HG03064 (cell line): ENCODE results near the gene SGPL1.

Source experiments
- ATAC-seq: cut with Tn5 transposase; IDR thresholded peaks from one replicate; pipeline ENCODE4 v1.9.1; 2021; ENCODE audit warnings: low read depth; ENCODE audit not compliant: unreplicated experiment

The SGPL1 gene

DNA sequence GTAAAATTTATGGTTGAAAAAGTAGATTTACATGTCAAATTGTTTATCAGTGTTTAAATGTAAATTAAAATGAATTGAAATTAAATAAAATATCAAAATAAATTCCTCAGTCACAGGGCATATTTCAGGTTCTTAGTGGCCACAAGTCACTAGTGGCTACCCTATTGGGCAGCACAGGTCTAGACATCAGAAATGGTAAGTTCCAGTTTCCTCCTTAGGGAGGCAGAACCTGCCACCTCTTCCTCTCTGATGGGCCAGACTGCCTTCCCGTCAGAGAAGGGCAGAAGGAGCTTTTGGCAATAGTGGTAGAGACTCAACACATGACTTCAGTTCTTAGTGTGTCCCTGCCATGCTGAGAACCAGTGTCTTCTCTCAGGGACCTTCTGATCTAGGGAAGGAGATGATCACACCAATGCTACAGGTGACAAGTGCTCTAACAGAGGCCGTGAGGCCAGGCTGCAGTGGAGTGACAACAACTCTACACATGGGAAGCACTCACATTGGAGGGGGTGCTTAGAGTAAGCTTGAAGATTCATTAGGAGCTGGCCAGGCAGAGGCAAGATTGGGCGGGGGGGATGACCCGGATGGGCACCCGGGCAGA is 87.0 kb downstream of the SGPL1 start:
- ATAC-seq = no peak

DNA sequence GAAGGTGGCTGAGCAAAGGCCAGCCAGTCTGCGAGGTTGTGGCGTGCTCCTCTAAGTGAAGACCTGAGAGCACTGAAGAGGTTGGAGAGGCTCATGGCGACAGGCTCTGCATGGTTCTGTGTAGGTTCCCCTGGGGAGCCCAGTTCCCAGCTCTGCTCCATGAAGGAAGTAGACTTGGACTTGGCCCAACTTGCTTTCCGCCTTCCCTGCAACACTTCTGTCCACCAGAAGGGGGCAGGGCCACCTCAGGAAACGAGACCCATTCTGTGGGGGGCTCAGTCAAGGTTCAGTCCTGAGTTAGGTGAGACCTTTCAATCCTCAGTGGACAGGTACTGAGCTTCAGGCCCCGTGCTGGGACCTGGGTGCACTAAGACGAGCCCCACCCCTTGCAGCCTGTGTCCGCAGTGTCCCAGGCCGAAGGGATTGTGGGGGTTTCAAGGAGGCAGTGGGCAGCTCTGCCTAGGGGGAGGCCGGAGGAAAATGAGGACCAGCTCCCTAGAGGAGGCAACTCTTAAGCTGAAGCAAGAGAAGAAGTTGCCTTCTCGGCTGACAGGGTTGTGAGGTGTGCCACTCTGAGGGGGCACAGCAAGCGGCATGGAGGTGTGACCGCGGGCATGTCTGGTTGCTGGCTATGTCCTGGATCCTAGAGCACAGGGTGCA is 87.6 kb downstream of the SGPL1 start:
- no peak for ATAC-seq

DNA sequence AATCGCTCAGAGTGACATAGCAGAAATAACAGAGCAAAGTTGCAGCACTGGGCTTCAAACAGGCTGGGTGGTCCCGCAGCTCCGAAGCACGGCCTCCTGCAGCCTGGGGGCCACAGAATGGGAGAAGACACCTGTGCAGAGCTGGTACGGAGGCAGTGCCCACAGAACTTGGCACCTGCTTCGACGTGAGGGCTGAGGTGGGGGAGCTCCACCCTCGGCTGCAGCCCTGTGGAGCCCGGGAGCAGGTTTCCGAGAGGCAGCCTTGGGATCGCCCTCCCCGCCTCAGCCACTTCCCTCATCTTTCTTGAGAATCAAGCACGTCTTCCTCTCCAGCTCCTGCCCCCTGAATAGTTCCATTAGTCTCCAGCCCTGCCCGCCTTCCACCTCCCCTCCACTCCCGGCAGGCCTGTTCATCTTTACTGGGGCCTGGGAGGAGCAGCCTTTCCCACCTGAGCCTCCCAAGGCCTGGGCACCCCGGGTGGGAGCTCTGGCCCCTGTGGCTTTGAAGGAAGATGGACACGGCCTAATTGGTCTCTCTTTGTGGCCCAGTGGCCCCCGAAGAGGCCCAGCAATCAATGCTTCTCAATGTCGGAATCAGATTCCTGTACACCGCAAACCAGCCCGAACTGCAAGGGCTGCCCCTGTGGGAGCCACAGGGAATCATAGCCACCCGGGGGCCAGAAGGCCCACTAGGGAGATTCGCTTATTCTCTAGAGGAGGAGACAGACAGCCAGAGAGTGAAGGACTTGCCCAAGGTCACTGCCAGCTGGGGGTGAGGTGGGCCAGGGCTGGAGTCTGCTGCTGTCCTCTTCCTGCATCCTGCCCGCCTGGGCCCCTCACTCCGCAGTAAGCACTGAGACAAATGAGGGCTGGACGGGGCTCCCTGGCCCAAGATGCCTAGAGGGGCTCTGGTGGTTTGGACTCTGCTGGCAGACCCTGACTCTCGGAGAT is 89.6 kb downstream of the SGPL1 start:
- ATAC-seq = no peak

DNA sequence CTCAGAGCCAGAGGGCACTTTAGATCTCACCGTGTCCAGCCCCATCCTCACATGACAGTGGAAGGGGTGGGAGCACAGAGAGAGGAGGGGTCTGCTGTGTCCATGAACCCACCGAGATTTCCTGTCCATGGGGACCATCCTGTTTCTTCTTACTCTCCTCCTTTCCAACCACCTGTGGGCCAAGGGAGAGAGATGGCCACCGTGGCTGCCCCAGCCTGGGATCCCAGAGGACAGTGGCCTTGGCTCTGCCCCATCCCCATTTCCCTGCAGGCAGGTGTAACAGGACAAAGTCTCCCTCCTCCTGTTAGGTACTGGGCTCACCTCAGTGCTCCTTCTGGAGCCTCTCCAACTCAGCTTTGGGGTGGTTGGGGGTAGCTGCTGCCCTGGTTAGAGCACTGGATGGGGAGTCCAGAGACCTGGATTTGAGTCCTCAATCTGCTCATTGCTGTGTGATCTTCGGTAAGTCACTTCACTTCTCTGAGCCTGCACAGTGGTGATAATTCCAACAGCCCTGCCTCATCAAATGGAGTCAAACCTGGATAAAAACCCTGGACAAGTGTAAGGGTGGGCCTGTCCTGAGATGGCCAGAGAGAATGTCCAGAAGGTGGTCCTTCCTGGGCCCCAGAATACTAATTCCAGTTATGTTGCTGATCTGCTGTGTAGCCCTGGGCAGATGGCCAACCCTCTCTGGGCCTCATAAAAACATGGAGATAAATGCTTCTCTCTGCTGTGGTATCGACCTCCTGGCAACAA is 90.5 kb downstream of the SGPL1 start:
- no peak for ATAC-seq

DNA sequence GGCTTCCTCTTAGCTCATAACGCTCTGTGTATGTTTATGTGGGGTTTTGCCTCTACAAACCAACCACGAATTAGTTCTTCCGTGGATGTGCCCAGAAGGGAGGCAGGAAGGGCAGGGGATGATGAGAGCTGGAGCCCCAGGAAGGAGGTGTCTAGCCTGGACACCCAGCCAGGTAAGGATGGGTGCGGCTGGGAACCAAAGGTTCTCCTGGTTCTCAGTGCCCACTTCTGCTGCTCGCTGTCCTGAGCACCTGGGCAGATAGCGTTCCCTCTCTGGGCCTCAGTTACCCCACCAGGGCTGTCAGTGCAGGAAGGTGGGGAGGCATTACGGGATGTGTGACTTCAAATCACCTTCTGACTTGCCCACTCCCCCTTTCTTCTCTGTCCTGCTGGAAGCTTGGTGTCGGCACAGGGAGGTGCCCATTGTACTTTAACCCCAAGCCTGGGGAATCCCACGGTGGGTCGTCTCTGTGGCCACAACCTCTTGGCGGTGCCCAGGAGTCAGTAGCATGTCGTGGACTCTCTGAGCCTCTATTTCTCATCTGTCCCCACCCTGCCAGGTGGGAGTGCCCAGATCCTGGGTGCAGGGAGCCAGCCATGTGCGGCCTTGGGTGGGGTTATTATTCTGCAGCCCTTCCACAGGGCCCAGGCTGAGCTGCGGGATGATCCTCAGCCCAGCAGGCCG is 91.3 kb downstream of the SGPL1 start:
- ATAC-seq = no peak

DNA sequence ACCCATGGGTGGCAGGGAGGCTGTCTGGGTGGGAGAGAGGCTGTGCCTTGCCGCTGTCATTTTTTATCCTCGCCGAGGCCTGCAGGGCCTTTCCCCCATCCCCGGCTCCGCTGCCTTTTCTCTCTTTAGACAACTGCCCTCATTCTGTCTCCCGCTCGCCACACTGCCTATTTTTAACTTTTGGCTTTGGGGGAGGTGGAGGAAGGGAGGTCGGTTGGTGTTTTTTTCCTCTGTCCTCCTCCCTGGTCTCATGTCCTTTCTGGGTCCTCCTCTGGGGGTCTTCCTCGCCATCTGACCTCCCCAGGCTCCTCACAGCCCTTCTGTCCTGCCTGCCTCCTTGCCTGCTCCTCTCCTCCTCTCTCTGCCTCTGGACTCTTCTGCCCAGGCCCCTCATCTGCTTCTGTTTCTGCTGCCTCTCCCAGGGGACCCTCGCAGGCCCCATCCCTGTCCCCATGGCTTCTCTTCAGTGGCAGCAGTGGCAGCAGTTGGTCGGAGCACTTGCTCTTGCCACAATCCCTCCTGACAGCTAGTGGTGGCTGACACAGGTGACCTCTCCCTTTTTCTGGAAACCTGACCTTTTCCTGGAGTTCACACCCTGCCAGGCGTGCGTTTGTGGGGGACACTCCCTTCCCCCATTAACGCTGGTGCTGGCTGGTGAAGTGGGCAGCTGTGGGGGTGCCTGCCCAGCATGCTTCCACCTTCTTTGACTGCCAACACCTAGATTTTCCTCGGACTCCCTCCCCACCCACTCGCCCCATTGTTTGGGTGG is 92.1 kb downstream of the SGPL1 start:
- no peak for ATAC-seq

DNA sequence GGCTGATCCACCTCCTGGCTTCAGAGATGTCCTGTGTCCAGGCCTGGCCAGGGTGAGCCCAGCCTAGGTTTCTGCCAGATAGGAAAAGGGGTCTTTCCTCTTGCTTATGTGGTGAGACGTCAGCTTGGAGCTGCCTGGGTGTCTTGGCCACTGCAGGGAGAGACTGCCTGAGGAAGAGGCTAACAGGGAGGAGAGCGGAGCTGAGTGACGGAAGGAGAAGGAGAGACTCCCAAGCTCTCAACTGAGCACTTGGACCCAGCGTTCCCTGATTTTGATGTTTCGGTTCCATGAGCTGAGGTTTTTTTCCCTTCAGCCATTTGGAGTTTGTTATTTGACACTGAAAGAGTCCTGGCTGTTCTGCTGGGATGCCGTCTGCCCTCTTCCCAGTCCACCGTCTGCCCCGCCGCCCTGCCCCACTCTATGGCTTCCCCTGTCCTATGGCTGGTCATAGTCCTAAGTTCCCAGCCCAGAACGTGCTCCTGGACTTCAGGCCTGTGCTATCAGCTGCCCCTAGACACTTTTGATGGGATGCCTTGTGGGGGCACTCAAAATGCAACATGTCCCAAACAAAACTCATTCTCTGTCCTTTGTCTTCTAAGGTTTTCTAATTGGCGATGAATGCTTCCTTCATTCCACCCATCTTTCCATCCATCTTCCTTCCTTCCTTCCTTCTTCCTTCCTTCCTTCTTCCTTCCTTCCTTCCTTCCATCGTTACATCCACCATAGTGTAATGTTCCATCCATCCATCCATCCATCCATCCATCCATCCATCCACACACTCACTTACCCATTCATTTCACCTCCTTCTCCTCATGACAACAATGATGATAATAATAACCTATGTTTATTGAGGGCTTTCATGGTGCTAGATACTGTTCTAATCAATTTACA is 92.9 kb downstream of the SGPL1 start:
- ATAC-seq = no peak

DNA sequence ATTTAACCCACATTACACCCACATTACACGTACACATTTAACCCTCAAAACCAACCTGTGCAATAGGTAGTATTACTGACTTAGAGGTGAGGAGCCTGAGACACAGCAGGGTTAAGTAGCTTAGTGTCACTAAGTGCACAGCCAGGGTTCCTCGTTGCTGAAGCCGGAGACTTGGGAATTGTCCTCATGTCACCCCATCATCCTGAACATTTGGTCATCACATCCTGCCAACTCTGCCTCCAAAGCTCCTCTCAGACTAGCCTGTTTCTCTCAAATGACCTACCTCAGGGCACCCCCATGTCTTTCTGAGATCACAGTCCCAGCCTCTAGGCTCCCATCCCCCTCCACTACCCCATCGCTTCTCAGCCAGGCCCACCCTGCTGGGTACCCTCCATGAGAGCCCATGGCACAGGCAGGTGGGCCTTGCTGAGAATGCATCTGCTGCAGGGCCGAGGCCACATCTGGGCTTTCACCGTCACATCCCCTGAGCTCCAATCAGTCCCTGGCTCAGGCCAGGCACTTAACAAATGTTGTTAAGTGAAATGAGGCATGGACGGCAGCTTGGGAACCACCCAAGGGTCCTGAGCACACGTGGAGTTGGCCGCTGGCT is 93.7 kb downstream of the SGPL1 start:
- no peak for ATAC-seq

DNA sequence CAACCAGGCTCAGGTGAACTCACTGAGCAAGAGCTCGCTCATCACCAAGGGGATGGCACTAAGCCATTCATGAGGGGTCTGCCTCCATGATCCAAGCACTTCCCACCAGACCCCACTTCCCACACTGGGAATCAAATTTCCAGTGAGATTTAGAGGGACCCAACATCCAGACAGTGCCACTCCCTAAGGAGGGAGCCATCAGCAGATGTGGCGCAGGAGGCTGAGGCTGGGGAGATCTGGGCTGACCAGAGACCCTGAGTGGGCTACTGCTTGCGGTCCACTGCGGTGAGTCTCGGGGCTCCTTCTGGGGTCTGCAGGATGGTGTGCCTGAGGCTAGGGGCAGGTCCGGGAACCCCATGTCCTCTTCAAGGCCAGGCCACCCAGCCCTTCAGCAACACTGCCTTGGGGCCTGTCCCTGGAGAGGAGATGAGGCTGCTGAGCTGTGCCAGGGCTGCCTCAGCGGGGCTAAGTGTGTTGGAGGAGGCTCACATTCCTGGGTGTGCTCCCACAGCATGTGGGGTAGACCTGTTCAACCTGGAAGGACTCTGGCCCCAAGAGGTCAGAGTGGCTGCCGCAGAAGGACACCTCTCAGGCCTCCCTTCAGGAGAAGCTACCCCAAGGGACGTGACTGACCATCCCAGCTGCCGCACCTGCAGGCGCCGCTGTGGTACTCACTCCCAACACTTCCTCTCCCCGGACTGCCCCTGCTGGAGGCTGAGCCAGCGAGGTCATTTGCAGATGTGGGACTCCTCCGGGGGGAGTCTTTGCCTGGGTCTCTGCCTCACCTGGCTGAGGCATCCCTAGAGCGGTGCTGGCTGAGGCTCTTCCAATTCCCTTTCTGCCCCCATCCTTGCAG is 95.0 kb downstream of the SGPL1 start:
- ATAC-seq = no peak

DNA sequence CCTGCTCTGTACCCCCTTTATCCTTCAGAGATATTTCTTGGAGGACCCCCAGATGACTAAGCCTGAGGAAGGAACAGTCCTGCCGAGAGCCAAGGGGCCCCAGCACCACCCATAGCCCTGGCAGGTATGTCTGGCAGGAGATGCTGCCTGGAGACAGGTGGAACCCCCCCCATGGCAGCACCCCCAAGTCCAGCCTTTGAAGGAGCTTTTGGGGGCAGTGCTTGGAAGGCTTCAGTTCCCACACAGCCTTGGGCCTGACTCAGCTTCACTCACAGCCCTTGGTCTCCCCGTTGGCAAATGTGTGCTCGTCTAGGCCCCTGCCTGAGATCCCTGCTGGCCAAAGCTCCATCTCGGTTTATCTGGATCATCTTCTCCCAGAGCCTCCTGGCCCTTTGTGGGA is 95.6 kb downstream of the SGPL1 start:
- no peak for ATAC-seq

DNA sequence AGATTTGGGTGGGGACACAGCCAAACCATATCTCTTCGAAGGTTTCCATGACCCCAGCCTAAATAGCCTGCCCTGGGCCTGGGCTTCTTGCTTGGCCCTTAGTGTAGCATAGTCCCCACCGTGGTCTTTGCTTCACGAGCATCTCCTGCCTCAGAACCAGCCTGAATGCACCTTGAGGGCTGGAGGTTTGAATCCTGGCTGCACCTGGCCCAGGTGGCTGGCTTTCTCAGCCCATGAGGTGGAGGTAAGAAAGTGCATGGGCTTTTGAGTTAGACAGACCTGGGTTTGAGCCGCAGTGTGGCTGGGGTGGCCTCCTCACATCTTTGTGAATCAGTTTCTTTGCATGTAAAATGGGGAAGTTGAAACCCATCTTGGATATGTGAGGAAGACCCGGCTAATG is 96.8 kb downstream of the SGPL1 start:
- no peak for ATAC-seq

DNA sequence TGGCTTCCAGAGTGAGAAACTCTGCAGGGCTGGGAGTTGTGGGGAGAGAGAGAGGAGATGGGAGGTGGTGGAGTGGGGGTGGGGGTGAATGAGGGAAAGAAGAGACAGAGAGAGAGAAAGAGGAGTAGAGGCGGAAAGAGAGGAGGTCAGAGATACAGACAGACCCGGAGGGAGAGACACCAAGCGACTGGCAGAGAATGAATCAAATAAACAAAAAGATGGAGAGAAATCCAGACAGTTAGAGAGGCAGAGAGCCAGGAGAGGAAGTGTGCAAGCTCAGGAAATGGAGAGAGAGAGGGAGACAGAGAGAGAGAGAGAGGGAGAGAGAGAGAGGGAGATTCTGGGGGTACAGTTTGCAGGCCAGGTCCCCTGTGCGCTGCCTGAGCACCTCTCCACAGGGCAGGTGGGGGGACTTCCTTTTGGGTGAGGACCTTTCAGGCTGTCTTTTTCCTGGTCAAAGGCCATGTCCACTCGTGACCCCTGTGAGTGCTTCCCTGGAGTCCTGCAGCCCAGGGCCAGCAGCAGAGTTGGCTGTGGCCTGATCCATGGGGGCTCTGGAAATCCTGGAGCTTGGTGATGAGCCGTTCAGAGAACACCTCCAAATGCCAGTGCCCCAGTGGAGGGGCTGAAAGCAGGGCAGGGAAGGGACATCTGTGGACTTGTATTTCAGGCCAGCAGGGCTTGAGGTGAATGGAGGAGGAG is 97.6 kb downstream of the SGPL1 start:
- no peak for ATAC-seq

DNA sequence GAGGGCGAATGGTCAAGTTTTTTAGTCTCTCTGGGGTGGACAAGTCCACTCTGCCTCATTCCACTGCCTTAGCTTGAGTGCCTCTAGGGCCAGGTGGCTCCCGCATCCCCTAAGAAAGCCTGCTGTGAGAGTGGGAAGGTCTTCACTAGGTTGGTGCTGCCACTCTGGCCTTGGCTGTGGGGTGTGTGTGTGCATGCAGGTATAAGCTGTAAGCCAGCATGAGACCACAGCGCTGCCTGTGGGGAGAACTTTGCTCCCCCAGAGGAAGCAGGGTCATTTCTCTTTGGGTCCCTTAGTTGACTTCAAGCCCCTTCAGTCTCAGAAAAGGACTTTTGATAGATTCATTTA is 98.1 kb downstream of the SGPL1 start:
- no peak for ATAC-seq

DNA sequence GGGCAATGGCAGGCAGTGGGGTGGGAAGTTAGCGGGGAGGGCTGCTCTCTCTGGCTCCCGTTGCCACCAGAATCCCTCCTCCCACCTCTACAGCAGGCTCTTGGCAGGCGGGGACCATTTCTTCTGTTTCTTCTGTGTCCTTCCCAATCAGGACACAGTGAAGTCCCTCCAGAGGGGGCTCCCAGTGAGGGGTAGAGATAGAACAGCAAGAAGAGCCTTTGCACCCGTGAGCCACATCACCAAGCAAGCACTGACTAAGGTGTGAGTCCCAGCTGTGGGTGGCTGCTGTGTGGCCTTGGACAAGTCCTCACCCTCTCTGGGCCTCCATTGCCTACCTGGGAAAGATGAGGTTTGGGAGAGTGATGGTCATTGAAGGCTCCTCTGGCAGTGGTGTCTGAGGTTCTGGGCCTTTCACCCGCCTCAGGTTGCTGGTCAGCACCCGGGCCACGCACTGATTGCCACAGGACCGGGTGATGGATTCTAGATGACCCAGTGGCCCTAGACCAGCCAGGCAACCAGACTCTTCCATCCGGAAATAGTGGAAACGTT is 98.6 kb downstream of the SGPL1 start:
- ATAC-seq = no peak

DNA sequence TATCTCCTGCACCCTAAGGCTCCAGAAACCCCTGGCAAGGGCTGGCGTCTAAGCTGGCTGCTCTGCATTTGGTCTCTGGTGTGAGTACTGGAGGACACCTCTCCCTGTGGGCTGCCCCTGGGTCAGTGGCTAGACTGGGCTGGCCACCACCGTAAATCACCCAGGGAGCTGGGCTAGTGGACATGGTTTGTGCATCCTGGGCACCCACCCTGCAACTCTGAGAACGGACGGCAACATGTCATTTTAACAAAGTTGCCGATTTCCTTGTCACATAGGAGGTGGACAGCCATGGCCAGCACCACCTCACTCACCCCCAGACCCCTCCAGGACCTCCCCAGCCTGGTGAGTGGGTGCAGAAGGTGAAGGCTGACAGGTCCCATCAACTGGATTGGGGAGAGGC is 99.5 kb downstream of the SGPL1 start:
- ATAC-seq = no peak

DNA sequence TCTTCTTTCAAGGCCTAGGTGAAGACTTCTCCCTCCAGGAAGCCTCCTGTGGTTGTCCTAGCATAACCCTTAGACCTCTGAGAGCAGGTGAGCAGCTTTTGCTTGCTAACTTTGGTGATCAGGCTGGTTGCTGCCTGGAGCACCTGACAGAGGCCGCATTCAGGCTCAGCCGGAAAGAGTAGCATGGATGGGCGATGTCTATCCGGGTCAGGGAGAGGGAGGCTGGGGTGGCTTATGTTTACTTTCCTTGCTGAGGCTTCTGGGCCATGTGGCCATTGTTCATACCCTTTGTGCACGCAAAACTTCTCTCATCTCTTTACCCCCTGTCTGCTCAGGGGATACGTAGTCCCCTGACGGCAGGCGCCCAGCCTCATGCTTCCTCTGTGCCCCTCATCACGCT is 100.1 kb downstream of the SGPL1 start:
- no peak for ATAC-seq

DNA sequence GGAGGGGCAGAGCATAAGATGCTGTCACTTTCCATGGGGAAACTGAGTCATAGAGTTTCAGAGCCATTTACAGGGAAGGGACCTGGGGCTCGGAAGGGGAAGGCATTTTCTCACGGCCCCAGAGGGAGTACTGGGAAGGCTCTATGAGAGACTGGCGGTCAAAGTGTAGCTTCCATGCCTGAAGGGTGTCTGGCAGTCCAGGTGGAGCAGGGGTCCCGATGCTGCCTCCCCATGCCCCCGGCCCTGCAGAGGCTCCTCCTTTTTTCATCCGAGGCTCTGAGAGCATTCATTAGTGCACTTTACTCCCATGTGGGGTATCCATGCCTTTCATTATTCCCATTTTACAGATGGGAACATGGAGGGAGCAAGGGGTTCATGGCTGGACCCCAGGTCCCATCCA is 100.5 kb downstream of the SGPL1 start:
- ATAC-seq = no peak
